H1 (cell line): Measurements from ENCODE around the gene TMEM198. TPM values are rescaled to one million over a fixed set of nuclear protein-coding genes. Genes with fewer than 3 reads are reported as not detected.
A peak's percentile ranks its signal among the peaks of the same experiment; 100 is the strongest.

Source experiments
- ASH2L ChIP-seq: fragments of 200-600, 300-600 bp; sonication (generic); IDR thresholded peaks from one replicate; pipeline ENCODE4 v1.7.1; 2017; ENCODE audit warnings: low read length
- ATF2 ChIP-seq: IDR thresholded peaks from 2 replicates; pipeline ENCODE4 v1.6.1; 2012; ENCODE audit warnings: low read length, inconsistent platforms
- BACH1 ChIP-seq: IDR thresholded peaks from 2 replicates; pipeline ENCODE4 v1.6.1; 2012; ENCODE audit warnings: low read length, improper control_type of control experiment
- BRCA1 ChIP-seq: IDR thresholded peaks from 2 replicates; pipeline ENCODE4 v1.6.1; 2012; ENCODE audit warnings: low read depth, low read length, improper control_type of control experiment
- CBX5 ChIP-seq: fragments of 300-800, 300-1000 bp; sonication (generic); IDR thresholded peaks from 2 replicates; pipeline ENCODE4 v1.7.1; 2016; ENCODE audit warnings: antibody characterized with exemption, low read length, low read depth
- CHD2 ChIP-seq: IDR thresholded peaks from 2 replicates; pipeline ENCODE4 v1.6.1; 2012; ENCODE audit warnings: low read length, improper control_type of control experiment
- EGR1 ChIP-seq: IDR thresholded peaks from 2 replicates; pipeline ENCODE4 v1.6.1; 2011; ENCODE audit warnings: low read depth, low read length, borderline replicate concordance
- FOSL1 ChIP-seq: IDR thresholded peaks from 2 replicates; pipeline ENCODE4 v1.6.1; 2011; ENCODE audit warnings: mild to moderate bottlenecking, low read depth, low read length, moderate library complexity; ENCODE audit not compliant: insufficient read depth
- GABPA ChIP-seq: IDR thresholded peaks from 2 replicates; pipeline ENCODE4 v1.6.1; 2011; ENCODE audit warnings: mild to moderate bottlenecking, low read length, moderate library complexity, borderline replicate concordance; ENCODE audit not compliant: insufficient read depth
- GTF2F1 ChIP-seq: IDR thresholded peaks from 2 replicates; pipeline ENCODE4 v1.6.1; 2012; ENCODE audit warnings: low read depth, low read length, improper control_type of control experiment, borderline replicate concordance
- NANOG ChIP-seq: IDR thresholded peaks from 2 replicates; pipeline ENCODE4 v1.6.1; 2011; ENCODE audit warnings: low read length, low read depth, mild to moderate bottlenecking, inconsistent platforms; ENCODE audit not compliant: insufficient read depth, poor library complexity, severe bottlenecking
- NRF1 ChIP-seq: IDR thresholded peaks from 2 replicates; pipeline ENCODE4 v1.6.1; 2011; ENCODE audit warnings: mild to moderate bottlenecking, low read depth, low read length, improper control_type of control experiment
- PHF8 ChIP-seq: fragments of 200-600 bp; sonication (generic); conservative IDR thresholded peaks from 2 replicates; pipeline ENCODE4 v1.7.1; 2012; ENCODE audit warnings: low read depth, mild to moderate bottlenecking, inconsistent platforms, low read length, moderate library complexity
- RBBP5 ChIP-seq: IDR thresholded peaks from 2 replicates; pipeline ENCODE4 v1.7.1; 2012; ENCODE audit warnings: low read depth, mild to moderate bottlenecking, inconsistent platforms, low read length, moderate library complexity, borderline replicate concordance
- RFX5 ChIP-seq: IDR thresholded peaks from 2 replicates; pipeline ENCODE4 v1.6.1; 2011; ENCODE audit warnings: low read depth, low read length, improper control_type of control experiment, borderline replicate concordance
- RNF2 ChIP-seq: fragments of 200-900, 300-1000 bp; sonication (generic); IDR thresholded peaks from 2 replicates; pipeline ENCODE4 v1.7.1; 2016; ENCODE audit warnings: borderline replicate concordance, low read depth, mild to moderate bottlenecking, antibody characterized with exemption, low read length; ENCODE audit not compliant: poor library complexity, severe bottlenecking; ENCODE audit errors: missing control alignments
- SIRT6 ChIP-seq: IDR thresholded peaks from one replicate; pipeline ENCODE4 v1.7.1; 2012; ENCODE audit warnings: low read length, inconsistent platforms
- SP1 ChIP-seq: IDR thresholded peaks from 2 replicates; pipeline ENCODE4 v1.6.1; 2011; ENCODE audit warnings: low read depth, low read length
- SP4 ChIP-seq: IDR thresholded peaks from 2 replicates; pipeline ENCODE4 v1.6.1; 2012; ENCODE audit warnings: low read length, inconsistent platforms
- TBP ChIP-seq: IDR thresholded peaks from 2 replicates; pipeline ENCODE4 v1.6.1; 2011; ENCODE audit warnings: low read depth, low read length, improper control_type of control experiment
- polyA plus RNA-seq, 7 experiments: library from polyadenylated mRNA; depleted of rRNA in 3 of 7; stranded (reverse) in 5 of 7; unstranded in 2 of 7; fragments of >200 nt in 5 of 7; fragments of 200-250 nt in 2 of 7; gene quantifications; 1 replicate in 5 of 7; 2 replicates in 1 of 7; 4 replicates in 1 of 7; pipeline versions ENCODE4 v1.2.1 to v1.2.3, GENCODE V29; 2011 to 2013; ENCODE audit warnings: missing spikeins in 2 of 7, mixed read lengths in 2 of 7
- total RNA-seq: library from RNA; stranded (reverse); fragmentation: NEBNext Ultra II Directional; extraction: Animal tissue kit (Norgen Biotek cat#: 25700); gene quantifications from 2 replicates; pipeline ENCODE4 v1.2.1, GENCODE V29; 2021
- TF ChIP-seq, protein P1 (sequence below): IDR thresholded peaks from 2 replicates; pipeline ENCODE4 v1.6.1; 2011; ENCODE audit warnings: low read length, improper control_type of control experiment

Gene TMEM198
- total and polyA plus RNA-seq, 2 of the 8 experiments (the other 6 are each of a cell fraction or from before 2014, with no cell fraction given) = 10.2 to 10.4 TPM

DNA sequence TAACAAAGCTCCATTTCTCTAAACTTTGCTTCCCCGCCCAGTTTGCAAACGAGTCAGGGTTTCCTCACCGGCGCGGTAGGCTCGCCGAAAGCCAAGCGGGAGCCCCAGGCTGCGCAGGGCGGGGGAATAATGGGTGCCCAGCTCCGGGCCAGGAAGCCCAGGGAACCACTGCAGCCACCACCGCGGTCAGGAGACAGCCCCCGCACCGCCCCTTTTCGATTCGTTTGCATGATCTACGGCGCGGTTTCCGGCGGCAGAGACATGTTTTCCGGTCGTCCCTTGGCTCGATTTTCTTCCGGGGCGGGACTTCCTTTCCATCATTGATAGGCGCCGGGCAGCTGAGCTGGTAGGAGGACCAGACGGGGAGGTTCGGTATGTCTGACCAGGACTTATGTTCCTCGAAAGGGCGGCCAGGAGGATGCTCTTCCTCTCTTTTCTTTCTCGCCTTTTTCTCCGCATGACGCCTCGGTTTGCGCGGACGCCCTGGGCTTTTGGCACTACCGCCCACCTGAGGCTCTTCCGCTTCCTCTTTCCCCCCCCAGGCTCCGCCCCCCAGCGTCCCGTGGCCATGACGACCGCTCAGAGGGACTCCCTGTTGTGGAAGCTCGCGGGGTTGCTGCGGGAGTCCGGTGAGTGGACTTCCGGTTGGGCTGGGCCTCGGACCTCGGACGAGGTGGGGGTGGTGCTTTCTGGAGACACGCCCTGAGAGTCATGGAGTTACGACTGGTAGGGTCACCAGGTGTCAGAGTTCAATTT, 53.9 kb downstream of the TMEM198 start, which contains the start of gene STK11IP (continued):
- TF ChIP-seq EGR1 (peak; percentile 88), ASH2L (peak; percentile 59), GTF2F1 (no peak), BACH1 (no peak), RFX5 (no peak), FOSL1 (no peak), TBP (peak; percentile 69), SP4 (peak; percentile 72; the same call in 1 of the 2 replicates), RBBP5 (0 out of 2 replicates have a peak, but pooled peaks have one; percentile 17), NANOG (no peak), GABPA (peak; percentile 87), SP1 (peak; percentile 53; the same call in 1 of the 2 replicates), RNF2 (no peak), NRF1 (peak; percentile 31), SIRT6 (no peak), PHF8 (peak; percentile 59; the same call in 1 of the 2 replicates), CBX5 (no peak), BRCA1 (no peak), CHD2 (peak; percentile 57; the same call in 1 of the 2 replicates), ATF2 (no peak)
- TF ChIP-seq, protein P1, sequence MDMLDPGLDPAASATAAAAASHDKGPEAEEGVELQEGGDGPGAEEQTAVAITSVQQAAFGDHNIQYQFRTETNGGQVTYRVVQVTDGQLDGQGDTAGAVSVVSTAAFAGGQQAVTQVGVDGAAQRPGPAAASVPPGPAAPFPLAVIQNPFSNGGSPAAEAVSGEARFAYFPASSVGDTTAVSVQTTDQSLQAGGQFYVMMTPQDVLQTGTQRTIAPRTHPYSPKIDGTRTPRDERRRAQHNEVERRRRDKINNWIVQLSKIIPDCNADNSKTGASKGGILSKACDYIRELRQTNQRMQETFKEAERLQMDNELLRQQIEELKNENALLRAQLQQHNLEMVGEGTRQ = no peak
